Measurements from ENCODE around the gene LMX1B.

The LMX1B gene

DNA sequence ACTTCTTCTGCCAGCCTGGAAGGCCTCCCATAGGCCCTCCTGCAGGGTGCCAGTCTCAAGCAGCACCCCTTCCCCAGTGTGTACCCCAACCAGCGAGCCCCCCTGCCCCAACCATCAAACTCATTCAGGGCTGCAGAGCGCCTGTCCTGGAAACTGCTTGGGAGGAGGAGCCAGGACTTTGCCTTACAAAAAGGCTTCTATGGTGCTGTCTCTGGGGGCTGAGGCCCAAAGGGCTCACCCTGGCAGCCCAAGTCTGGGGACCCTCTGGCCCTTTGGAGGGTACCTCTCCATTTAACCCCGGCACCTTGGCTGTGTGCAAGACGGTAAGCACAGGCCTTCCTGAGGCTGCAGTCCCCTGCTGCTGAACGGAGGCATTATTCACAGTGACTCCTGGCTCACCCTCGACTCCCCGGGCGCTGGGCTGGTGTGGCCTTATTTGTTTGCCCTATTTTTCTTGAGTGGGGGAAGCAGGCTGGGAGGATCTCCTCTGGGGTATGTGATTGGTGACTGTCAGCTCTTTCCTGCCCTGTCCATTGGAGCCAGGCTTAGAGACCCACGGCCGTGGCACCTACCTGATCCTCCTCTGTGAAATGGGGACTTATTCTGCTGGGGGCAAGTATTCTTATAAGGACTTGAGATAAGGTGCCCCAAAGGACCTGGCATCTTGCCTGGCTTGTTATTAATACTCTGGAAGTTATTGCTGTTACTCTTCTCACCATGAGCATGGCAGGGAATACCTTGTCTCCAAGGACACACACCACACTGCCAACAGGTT lies 5.8 kb downstream of the LMX1B start:
- DNase-seq = no peak

DNA sequence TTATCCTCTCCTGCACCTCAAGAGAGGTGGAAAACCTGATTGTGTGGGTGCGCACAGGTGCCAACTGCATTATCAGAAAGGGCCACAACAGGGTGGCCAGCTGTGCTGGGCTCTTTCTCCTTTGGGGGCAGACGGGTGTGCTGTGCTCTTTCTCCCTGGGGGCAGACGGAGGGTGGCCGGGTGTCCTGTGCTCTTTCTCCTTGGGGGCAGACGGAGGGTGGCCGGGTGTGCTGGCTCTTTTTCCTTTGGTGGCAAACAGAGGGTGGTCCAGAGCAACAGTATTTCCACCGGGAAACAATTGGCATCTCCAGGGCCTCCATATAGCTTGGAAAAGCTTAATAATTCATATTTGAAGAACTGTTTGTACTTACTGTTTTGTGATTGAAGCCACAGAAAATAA lies 6.8 kb downstream of the LMX1B start:
- DNase-seq = no peak

DNA sequence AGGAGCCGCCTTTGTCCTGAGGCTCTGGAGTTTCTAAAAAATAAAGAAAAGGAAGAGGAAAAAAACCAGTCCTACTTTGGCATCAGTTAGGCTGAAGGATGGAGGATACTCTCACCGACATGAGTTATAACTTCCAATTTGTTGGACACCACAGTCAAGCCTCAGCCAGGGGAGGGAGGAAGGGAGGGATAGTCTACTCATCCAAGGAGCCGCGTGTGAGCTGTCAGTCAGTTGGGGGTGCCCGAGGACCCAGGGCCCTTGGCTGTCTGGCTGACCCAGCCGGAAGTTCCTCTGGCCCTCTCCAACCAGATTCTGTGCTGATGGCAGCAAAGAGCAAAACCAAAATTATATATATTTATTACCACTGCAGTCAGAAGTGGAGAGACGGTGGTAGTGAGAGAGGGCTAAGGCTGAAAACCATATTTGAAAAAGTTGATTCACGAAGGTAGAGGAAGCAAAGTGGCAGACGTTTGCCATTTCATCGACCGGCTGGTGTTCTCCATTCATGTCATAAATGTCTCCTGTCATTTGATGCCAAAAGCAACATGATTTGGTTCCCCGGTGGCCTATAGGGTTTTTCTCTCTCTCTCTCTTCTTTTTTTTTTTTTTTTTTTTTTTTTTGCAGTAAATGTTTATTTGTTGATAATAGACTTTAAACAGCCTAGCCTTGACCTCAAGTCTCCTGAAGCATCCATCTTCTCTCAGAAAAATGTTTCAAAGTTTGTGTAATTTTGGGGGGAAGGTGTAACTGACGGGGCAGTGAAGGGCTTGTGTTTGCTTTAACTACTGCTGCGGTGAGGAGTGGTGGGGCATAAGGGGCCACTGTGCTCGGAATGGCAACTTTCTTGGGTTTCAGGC lies 7.6 kb downstream of the LMX1B start:
- no peak for DNase-seq

DNA sequence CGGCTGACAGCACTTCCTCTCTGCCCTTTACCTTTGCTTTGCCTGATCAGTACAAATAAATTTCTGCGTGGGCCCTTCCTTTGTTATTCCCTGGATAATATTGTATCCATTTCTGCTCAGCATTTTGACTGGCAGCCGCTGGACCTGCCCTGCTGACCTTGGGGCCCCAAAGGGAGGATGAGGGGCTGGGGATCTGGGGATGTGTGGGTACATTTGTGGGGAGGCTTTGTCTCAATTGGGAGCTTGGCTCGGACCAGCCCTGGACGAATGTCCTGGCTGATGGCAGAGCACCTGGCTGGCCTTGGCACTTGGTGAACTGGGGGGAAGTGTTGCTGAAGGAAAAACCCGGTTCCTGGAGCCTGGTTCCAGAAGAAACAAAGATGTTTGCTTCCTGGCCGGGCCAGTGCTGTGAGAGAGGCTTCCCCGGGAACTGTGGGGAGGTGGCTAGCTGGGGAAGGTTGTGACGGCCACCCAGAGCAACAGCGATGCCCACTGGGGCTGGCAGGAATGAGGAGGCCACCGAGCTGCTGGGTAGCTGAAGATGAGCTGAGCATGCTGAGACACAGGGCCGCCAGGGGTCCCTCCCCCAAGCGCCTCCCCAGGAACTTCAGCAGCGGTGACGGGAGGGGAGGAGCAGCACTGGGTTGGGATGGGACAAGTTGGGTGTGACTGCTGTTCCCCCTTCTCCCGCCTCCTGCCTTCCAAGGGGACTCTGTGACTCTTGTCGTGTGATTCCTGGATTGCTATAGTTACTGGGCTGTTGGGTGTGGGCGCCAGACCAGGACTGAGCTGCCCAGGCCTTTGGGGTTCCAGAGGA lies 8.4 kb downstream of the LMX1B start:
- DNase-seq = no peak

DNA sequence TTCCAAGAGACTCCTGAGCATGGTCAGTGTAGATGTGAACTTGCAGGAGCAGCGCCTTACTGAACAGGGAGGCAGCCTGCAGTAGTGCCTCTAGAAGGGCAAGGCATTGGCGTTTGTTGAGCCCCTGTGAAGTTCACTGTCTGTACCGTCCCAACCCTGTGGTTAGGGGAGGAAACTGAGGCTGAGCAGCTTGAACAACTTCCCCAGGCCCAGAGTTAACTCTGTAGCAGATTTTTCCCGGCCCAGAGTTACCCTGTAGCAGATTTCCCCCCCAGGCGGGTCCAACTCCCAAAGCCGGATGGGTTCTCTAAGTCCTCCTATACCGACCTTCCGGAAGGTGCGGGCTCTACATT lies 9.6 kb downstream of the LMX1B start:
- DNase-seq = no peak

DNA sequence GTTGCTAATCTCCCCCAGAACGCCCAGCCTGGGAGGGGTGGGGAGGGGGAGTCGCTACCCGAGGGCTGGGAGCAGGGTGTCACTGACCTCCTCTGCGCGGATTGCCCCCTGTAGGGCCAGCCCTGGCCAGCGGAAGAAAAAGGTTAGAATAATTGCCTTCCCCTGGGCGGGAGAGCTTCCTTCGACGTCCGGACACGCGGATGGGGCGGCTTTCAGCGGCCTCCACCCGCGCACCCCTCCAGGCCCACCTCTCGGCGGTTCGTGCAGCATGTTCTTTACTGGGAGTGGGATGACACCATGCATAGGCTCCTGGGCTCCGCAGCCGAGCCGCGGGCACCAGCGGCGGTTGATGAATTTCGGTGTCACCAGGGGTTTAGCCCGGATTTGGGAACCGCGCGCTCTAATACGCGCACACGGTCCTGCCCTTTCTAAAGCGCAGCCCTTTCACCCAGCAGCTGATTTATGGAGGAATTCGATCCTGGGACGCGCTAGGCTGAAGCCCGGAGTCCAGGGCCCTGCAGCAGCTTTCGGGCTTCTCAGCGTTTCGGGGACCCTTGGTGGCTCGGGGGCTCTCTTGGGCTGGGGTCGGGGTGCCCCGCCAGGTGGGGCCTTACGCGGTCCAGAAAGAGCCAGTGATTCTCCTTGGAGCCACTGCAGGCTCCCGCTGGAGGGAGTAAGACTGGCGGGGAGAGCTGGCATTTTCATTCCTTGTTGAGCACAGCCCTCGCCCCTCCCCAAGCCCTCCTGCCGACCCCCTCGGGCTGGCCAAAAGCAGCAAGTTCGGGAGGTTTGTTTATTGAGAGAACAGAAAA lies 10.1 kb downstream of the LMX1B start:
- no peak for DNase-seq

DNA sequence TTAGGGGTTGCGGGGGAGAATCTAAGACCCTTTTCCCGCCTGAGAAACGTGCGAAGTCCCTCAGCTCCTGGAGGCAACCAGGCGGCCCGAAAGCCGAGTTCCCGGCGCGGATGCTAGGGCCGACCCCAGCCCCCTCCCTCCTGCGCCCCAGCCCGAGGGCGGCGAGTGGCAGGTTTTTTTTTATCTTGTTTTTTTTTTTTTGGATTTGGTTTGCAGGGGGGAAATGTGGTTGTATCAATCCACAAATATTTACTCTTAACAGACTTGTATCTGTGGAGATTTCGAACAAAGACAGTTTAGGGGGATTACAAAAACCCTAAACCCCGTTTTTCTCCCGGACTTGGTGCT lies 10.7 kb downstream of the LMX1B start:
- DNase-seq = no peak

DNA sequence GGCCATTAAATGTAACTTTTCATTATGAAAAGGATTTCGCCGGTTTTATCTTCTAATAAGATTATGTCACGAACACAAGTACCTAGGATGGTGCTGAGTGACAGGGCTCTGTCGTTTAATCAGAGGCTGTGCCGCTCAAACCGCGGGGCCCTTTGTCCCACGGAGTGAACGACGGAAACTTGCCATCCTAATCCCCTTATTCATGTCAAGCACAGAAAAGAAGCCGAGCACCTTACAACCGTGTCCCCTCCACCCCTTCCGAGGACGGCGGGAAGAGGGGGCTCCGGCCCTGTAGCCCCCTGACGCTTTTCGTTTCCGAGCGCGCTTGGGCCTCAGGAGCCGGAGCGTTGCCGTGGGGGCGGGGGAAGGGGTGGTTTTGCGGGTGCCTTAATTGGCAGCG lies 11.2 kb downstream of the LMX1B start:
- no peak for DNase-seq

DNA sequence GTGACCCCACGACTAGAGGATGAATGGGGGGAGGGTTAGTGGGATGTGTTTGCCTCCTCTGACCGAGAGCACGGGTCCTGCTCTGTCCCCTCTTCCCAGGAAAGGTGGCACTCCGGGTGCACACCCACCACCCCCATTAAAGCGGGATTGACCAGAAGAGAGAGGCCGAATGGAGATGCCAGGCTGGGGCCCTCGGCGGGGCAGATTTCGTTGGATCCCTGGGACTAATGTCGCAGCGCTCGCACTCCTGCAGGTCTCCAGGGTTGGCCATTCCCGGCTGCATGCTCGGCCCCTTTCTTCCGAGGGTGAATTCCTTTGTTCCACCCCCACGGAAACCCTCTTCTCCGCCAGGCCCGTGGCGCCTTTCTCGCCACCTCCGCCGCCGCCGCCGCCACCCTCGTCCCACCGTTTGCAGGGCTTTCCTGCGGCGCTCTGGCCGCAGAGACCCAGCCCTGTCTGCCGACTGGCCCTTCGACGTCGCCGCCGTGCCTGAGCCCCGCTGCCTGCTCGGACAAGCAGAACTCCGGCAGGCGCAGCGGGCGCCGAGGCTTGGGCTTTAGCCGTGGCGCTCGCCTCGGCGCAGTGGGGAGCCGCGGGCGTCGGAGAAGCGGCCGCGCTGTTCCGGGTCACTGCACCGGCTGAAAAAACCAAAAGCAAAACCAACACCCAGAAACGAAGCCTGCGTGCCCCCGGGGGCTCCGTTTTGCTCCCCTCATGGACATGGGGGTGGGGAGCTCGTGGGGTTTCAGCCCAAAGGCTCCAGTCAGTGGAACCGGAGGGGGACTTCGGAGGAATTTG lies 11.8 kb downstream of the LMX1B start:
- no peak for DNase-seq

DNA sequence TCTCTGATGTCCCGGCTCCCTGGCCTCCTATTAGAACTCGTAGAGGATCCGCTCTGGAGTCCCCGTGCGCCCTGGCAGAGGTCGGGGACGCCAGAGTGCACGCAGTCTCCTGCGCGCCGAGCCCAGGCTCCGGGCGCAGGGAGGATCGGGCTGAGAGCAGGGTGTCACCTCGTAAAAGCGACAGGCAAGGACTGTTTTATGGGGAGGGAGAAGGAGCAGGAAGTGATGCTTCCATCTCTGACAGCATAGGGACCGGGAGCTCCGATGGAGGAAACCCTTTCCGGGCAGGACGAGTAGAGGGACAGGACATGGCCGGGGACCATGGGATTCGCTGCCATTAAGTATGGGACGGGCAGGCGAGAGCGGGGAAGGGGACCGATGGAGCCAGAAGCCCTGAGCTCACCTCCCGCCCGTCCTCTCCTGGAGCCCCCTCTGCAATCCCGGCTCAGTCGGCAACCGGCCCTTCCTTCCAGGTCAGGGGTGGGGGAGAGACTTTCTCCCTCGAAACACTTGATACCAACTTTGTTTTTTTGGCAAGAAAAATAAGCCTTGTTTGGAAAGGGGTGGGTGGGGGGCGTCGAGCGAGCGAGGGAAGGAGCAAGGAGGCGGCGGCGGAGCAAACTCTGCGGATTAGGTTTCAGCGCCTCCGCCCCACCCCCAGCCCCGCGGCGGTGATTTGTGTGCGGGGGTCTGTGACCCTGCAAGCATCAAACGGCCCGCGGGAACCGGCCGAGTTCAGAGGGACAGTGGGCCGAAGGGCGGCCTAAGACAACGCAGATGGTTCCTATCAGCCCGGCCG lies 12.6 kb downstream of the LMX1B start:
- no peak for DNase-seq

DNA sequence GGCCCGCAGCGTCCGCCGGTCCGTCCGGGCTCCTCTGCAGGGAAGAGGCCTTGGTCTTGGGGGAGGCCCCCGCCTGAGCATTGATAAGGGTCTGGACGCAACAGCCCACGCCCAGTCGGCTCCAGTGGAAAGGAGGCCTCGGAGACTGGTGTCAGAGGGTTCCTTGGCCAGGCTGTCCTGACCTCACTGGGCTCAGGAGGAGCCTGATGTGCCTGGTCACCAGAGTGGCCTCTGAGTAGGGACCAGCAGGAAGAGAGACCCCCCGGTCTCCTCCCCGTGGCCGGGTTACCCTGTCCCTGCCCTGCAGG lies 13.2 kb downstream of the LMX1B start:
- DNase-seq = no peak

DNA sequence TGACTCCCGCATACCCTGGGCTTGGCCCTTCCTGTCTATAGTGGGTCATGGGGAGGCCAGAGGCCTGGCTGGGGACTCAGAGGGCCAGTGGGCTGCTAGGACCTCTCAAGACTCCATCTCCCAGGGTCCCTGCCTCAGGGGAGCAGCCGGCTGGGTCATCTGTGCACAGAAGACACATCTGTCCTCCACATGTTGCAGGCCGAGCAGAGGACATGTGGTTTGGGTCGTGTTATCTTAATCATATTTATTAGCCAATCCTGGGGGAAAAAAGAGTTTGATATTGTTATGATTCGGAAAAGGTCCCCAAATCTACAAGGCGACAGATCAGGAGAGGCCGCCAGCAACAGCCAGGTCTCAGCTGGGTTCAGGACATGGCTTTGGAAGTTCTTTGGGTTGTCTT lies 14.4 kb downstream of the LMX1B start:
- no peak for DNase-seq

DNA sequence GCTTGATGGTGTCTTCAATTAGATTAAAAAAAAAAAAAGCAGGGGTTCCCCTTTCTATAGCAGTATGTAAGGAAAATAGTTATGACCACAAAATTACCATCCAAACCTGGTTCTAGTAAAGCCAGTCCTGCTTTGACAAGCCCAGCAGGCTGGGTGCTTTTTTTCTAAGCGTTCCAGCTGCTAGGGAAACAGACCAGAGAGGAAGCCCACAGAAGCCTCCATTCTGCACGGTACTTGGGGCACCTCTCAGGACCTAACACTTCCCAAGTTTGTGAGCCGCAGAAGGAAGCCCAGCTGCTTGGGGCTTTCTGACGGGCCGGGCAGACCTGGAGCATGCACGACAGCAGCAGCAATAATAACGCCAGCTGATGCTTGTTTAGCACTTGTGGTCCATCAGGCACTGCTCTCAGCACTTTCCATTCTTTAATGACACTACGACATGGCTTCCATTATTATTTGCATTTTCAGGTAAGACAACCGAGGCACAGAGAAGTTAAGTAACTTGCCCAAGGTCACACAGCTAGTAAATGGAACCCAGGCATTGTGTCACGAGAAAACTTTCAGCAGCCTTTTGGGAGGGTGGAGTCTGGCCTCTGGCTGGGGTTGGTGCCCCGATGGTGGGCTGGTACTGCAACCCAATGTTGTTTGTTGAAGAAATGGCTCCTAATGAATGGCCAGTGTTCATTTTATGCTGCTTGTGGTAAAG lies 15.4 kb downstream of the LMX1B start:
- no peak for DNase-seq

DNA sequence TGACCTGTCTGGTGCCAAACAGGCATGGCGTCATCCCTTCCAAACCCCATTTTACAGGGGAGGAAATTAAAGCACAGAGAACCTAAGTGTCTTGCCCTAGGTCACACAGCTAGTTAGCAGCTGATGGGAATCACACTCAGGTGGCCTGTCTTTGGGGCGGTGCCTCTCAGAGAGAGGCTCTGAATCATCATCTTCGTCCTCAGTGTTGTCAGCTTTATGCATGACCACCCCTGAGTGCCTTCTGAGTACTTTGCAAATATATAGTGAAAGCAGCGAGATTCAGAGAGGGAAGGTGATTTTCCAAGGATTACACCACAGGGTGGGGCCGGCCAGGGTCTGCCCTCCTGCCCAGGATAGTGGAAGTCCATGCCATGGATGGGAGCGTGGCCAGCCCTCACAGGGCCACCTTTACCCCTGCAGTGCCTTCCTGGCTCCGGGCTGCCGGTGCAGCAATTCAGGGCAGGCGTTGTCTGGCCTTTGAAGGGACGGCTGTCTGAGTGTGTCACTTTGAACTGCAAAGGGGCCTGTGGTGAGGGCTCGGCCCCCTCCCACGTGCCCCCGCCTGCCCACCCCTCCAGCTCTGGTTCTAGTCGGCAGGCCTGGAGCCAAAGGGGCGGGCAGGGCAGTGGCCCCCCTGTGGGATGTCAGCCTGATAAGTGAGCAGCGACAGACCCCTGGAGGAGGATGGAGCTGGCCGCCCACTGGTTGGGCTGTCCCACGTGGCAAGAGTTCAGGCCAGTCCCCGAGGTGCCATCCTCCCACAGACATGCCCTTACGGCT lies 16.9 kb downstream of the LMX1B start:
- no peak for DNase-seq

DNA sequence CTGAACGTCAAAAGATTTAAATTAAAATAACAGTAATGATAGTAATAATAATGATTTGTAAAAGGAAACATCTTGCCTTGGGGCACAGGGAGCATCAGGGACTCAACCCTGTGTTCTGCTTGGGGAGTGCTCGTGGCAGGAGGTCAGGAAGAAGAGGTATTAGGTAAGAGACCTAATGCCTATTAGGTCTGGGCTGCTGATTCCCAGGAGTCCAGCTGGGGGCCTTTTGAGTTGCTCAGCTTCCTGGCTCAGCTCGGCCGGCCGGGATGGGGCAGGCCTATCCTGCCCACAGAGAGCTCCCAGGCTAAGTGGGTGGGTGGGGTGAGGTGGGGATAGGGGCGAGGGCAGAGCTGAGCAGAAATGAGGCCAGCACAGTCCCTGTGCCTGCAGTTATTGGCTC lies 17.5 kb downstream of the LMX1B start:
- no peak for DNase-seq

DNA sequence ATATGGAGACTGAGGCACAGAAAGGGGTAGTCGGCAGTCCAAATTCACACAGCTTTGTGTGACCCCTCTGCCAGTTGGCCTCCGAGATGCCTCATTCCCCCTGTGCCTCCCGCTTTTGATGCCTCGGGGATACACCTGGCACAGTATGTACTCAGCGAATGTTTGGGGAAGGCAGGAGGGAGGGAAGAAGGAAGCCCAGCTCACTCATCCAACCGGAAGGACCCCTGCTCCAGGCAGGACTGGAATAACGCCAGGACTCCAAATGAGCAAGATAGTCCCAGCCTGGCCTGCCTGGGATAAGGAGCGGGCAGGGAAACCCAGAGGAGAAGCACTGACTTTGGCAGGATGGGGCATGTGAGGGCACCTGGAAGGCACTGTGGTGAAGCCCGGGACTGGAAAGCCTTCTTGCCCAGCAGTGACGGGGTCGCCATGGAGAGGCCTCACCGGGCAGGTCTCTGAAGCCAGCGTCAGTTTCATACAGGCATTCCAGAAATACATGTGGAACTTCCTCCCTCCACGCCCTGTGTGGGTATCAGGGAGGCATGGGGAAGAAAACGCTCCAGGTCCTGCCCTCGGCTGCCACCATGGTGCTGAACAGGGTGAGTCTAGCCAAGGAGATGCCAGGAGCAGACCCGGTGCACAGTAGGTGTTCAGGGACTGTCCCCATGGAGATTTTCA lies 20.3 kb downstream of the LMX1B start:
- DNase-seq = no peak

DNA sequence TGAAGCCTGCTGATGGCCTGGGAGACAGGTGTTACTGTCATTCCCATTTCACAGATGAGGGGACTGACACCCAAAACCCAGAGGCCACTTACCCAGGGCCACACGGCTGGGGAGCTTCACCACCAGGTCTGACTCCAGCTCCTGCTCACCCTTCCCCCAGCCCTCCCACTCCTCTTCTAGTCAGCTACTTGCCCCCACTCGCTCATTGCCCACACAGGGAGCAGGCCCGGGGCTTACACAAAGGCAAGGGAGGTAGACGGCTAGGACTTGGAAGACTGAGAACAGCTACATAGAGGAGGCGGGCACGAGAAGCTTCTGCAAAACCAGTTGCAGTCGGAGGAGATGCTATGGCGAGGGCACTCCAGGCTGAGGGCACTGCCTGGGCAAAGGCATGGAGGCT lies 21.3 kb downstream of the LMX1B start:
- DNase-seq = no peak

DNA sequence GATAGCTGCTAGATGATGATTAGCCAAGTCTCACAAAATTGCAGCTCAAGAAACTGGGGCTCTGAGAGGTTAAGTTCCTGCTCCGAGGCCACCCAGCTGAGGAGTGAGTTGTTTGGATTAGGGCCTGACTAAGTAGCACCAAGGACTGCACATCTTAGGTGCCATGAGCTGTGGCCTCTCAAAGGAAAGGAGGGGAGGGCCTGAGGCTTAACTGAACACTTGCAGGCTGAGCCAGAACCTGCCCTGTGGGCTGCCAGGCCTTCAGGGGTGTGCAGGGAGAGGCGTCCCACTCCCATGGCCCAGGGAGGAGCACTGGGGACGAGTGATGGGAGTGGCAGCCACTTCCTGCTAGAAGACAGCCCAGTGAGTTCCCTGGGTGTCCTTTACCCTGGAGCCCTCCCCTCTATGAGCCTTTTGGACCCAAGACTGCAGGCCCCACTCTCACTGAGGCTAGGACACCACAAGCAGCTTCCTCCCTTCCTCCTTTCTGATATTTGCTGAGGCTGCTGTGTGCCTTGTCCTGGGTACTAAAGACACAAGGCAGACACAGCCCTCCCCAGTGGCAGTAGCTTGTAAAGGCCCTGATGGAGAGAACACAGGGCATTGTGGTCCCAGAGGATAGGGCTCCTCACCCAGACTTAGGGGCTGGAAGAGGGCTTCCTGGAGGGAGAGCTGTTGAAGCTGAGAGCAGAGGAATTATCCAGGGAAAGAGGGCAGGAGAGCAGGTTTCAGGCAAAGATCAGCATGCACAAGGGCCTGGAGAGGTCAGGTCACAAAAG lies 22.1 kb downstream of the LMX1B start:
- no peak for DNase-seq
